ENCODE results near the gene ZER1.
A peak's percentile ranks its signal among the peaks of the same experiment; 100 is the strongest.
"Not testable (repeated sequence)": the region's sequence is repeated elsewhere in the genome, so short reads cannot be mapped to it uniquely, and the experiment has no call there.

ZER1 gene

GRCh38 chr9:128782669-128783068, 10.9 kb upstream of the ZER1 start:
- Histone ChIP-seq H3K4me1 (ENCODE audit: control insufficient read depth, insufficient read depth, low read length) (no peaks in the 10 kb centered on the region), H3K9me3 (ENCODE audit: control insufficient read depth, insufficient read depth, low read length) (no peaks in the 10 kb centered on the region), H3K9ac (ENCODE audit: low read depth, low read length) (no peak overlapping the region), H3K36me3 (ENCODE audit: control insufficient read depth, insufficient read depth, low read length) (no peaks in the 10 kb centered on the region), H3K27me3 (ENCODE audit: control insufficient read depth, insufficient read depth, low read length) (no peaks in the 10 kb centered on the region), H3K4me3 (ENCODE audit: low read depth, low read length) (no peak overlapping the region)

GRCh38 chr9:128781187-128782070, 9.7 kb upstream of the ZER1 start:
- no peak overlapping the region for H3K4me3 ChIP-seq (ENCODE audit: low read depth, low read length)
- H3K9ac ChIP-seq (ENCODE audit: low read depth, low read length) = no peak overlapping the region
- H3K9me3 ChIP-seq (ENCODE audit: control insufficient read depth, insufficient read depth, low read length) = no peaks in the 10 kb centered on the region
- H3K4me1 ChIP-seq (ENCODE audit: control insufficient read depth, insufficient read depth, low read length) = no peaks in the 10 kb centered on the region
- H3K27me3 ChIP-seq (ENCODE audit: control insufficient read depth, insufficient read depth, low read length) = no peaks in the 10 kb centered on the region
- no peaks in the 10 kb centered on the region for H3K36me3 ChIP-seq (ENCODE audit: control insufficient read depth, insufficient read depth, low read length)

- not testable (repeated sequence) for H3K9ac ChIP-seq (ENCODE audit: low read depth, low read length); H3K36me3 ChIP-seq (ENCODE audit: control insufficient read depth, insufficient read depth, low read length); H3K9me3 ChIP-seq (ENCODE audit: control insufficient read depth, insufficient read depth, low read length); H3K4me3 ChIP-seq (ENCODE audit: low read depth, low read length); H3K27me3 ChIP-seq (ENCODE audit: control insufficient read depth, insufficient read depth, low read length); H3K4me1 ChIP-seq (ENCODE audit: control insufficient read depth, insufficient read depth, low read length)
Measured at GRCh38 chr9:128780093-128780492, 8.4 kb upstream of the ZER1 start.

GRCh38 chr9:128774804-128775203, 3.1 kb upstream of the ZER1 start:
- Histone ChIP-seq H3K4me3 (ENCODE audit: low read depth, low read length) (no peak overlapping the region), H3K27me3 (ENCODE audit: control insufficient read depth, insufficient read depth, low read length) (no peaks in the 10 kb centered on the region), H3K4me1 (ENCODE audit: control insufficient read depth, insufficient read depth, low read length) (no peaks in the 10 kb centered on the region), H3K9me3 (ENCODE audit: control insufficient read depth, insufficient read depth, low read length) (no peaks in the 10 kb centered on the region), H3K9ac (ENCODE audit: low read depth, low read length) (no peak overlapping the region), H3K36me3 (ENCODE audit: control insufficient read depth, insufficient read depth, low read length) (no peaks in the 10 kb centered on the region)

GRCh38 chr9:128773049-128773448, 1.3 kb upstream of the ZER1 start:
- Histone ChIP-seq H3K9me3 (ENCODE audit: control insufficient read depth, insufficient read depth, low read length) (no peaks in the 10 kb centered on the region), H3K4me3 (ENCODE audit: low read depth, low read length) (no peak overlapping the region), H3K36me3 (ENCODE audit: control insufficient read depth, insufficient read depth, low read length) (no peaks in the 10 kb centered on the region), H3K27me3 (ENCODE audit: control insufficient read depth, insufficient read depth, low read length) (no peaks in the 10 kb centered on the region), H3K4me1 (ENCODE audit: control insufficient read depth, insufficient read depth, low read length) (no peaks in the 10 kb centered on the region), H3K9ac (ENCODE audit: low read depth, low read length) (no peak overlapping the region)

GRCh38 chr9:128771094-128771721, 519 bp downstream of the ZER1 start:
- Histone ChIP-seq H3K27me3 (ENCODE audit: control insufficient read depth, insufficient read depth, low read length) (no peaks in the 10 kb centered on the region), H3K4me3 (ENCODE audit: low read depth, low read length) (peak overlapping the region; percentile 94), H3K9me3 (ENCODE audit: control insufficient read depth, insufficient read depth, low read length) (no peaks in the 10 kb centered on the region), H3K36me3 (ENCODE audit: control insufficient read depth, insufficient read depth, low read length) (peaks cover 6% of the 10 kb centered on the region), H3K9ac (ENCODE audit: low read depth, low read length) (peak overlapping the region; percentile 81), H3K4me1 (ENCODE audit: control insufficient read depth, insufficient read depth, low read length) (no peaks in the 10 kb centered on the region)

- Histone ChIP-seq H3K4me1 (ENCODE audit: control insufficient read depth, insufficient read depth, low read length) (no peaks in the 10 kb centered on the region), H3K9ac (ENCODE audit: low read depth, low read length) (no peak overlapping the region), H3K36me3 (ENCODE audit: control insufficient read depth, insufficient read depth, low read length) (peaks cover 6% of the 10 kb centered on the region), H3K27me3 (ENCODE audit: control insufficient read depth, insufficient read depth, low read length) (no peaks in the 10 kb centered on the region), H3K4me3 (ENCODE audit: low read depth, low read length) (peak overlapping the region; percentile 94), H3K9me3 (ENCODE audit: control insufficient read depth, insufficient read depth, low read length) (no peaks in the 10 kb centered on the region)
Measured at GRCh38 chr9:128770286-128771030, 1.3 kb downstream of the ZER1 start.

GRCh38 chr9:128768606-128769005, 3.1 kb downstream of the ZER1 start:
- Histone ChIP-seq H3K9me3 (ENCODE audit: control insufficient read depth, insufficient read depth, low read length) (no peaks in the 10 kb centered on the region), H3K4me1 (ENCODE audit: control insufficient read depth, insufficient read depth, low read length) (peaks cover 3% of the 10 kb centered on the region), H3K9ac (ENCODE audit: low read depth, low read length) (peak overlapping the region; percentile 24), H3K36me3 (ENCODE audit: control insufficient read depth, insufficient read depth, low read length) (peaks cover 6% of the 10 kb centered on the region), H3K4me3 (ENCODE audit: low read depth, low read length) (no peak overlapping the region), H3K27me3 (ENCODE audit: control insufficient read depth, insufficient read depth, low read length) (no peaks in the 10 kb centered on the region)

GRCh38 chr9:128765499-128765898, 6.2 kb downstream of the ZER1 start:
- H3K9ac ChIP-seq (ENCODE audit: low read depth, low read length) = no peak overlapping the region
- H3K4me1 ChIP-seq (ENCODE audit: control insufficient read depth, insufficient read depth, low read length) = peaks cover 3% of the 10 kb centered on the region
- H3K9me3 ChIP-seq (ENCODE audit: control insufficient read depth, insufficient read depth, low read length) = no peaks in the 10 kb centered on the region
- H3K4me3 ChIP-seq (ENCODE audit: low read depth, low read length) = no peak overlapping the region
- peaks cover 6% of the 10 kb centered on the region for H3K36me3 ChIP-seq (ENCODE audit: control insufficient read depth, insufficient read depth, low read length)
- H3K27me3 ChIP-seq (ENCODE audit: control insufficient read depth, insufficient read depth, low read length) = no peaks in the 10 kb centered on the region

GRCh38 chr9:128764361-128764760, 7.4 kb downstream of the ZER1 start:
- no peak overlapping the region for H3K9ac ChIP-seq (ENCODE audit: low read depth, low read length)

GRCh38 chr9:128762671-128763449, 8.9 kb downstream of the ZER1 start:
- peaks cover 3% of the 10 kb centered on the region for H3K4me1 ChIP-seq (ENCODE audit: control insufficient read depth, insufficient read depth, low read length)
- no peak overlapping the region for H3K4me3 ChIP-seq (ENCODE audit: low read depth, low read length)
- H3K36me3 ChIP-seq (ENCODE audit: control insufficient read depth, insufficient read depth, low read length) = peaks cover 5% of the 10 kb centered on the region
- H3K9me3 ChIP-seq (ENCODE audit: control insufficient read depth, insufficient read depth, low read length) = no peaks in the 10 kb centered on the region
- no peaks in the 10 kb centered on the region for H3K27me3 ChIP-seq (ENCODE audit: control insufficient read depth, insufficient read depth, low read length)
- no peak overlapping the region for H3K9ac ChIP-seq (ENCODE audit: low read depth, low read length)

More at GRCh38 chr9:128764361-128764760, 7.4 kb downstream of the ZER1 start:
- no peaks in the 10 kb centered on the region for H3K9me3 ChIP-seq (ENCODE audit: control insufficient read depth, insufficient read depth, low read length)
- H3K36me3 ChIP-seq (ENCODE audit: control insufficient read depth, insufficient read depth, low read length) = peaks cover 6% of the 10 kb centered on the region
- H3K4me1 ChIP-seq (ENCODE audit: control insufficient read depth, insufficient read depth, low read length) = peaks cover 3% of the 10 kb centered on the region
- H3K4me3 ChIP-seq (ENCODE audit: low read depth, low read length) = no peak overlapping the region
- no peaks in the 10 kb centered on the region for H3K27me3 ChIP-seq (ENCODE audit: control insufficient read depth, insufficient read depth, low read length)

All from iPS-15b (cell line).